NT2/D1 (cell line): Measurements from ENCODE around the gene PDLIM3.
A peak's percentile ranks its signal among the peaks of the same experiment; 100 is the strongest.
"Not testable (repeated sequence)": the region's sequence is repeated elsewhere in the genome, so short reads cannot be mapped to it uniquely, and the experiment has no call there.

Experiments
- DNase-seq: peaks from one replicate; pipeline ENCODE4 v3.0.0-alpha.2; 2011; ENCODE audit warnings: low read depth, low spot score
- H3K27me3 ChIP-seq: 2 replicates; pipeline ENCODE4 v1.6.0; 2011; ENCODE audit warnings: mild to moderate bottlenecking; ENCODE audit not compliant: insufficient read length, insufficient read depth
- H3K36me3 ChIP-seq: 2 replicates; pipeline ENCODE4 v1.6.1; 2011; ENCODE audit warnings: mild to moderate bottlenecking, low read length, mixed read lengths; ENCODE audit not compliant: insufficient read depth, insufficient read length
- H3K4me1 ChIP-seq: 2 replicates; pipeline ENCODE4 v1.5.1; 2011; ENCODE audit not compliant: insufficient read depth, insufficient read length
- H3K4me3 ChIP-seq: 2 replicates; pipeline ENCODE4 v1.5.1; 2011; ENCODE audit warnings: low read depth; ENCODE audit not compliant: insufficient read length
- H3K9ac ChIP-seq: 2 replicates; pipeline ENCODE4 v1.6.0; 2011; ENCODE audit warnings: low read depth; ENCODE audit not compliant: insufficient read length
- H3K9me3 ChIP-seq: 2 replicates; pipeline ENCODE4 v1.5.1; 2011; ENCODE audit warnings: mild to moderate bottlenecking, low read length; ENCODE audit not compliant: insufficient read depth
- SUZ12 ChIP-seq: IDR thresholded peaks from 2 replicates; pipeline ENCODE4 v1.6.1; 2011; ENCODE audit not compliant: insufficient read length, insufficient read depth; ENCODE audit errors: extremely low read depth
- YY1 ChIP-seq: IDR thresholded peaks from 2 replicates; pipeline ENCODE4 v1.6.1; 2011; ENCODE audit not compliant: insufficient read length, insufficient read depth
- ZNF274 ChIP-seq: IDR thresholded peaks from 2 replicates; pipeline ENCODE4 v1.6.1; 2011; ENCODE audit warnings: mild to moderate bottlenecking, low read depth, low read length

Gene PDLIM3

GRCh38 chr4:185538806-185539205, 3.5 kb upstream of the PDLIM3 start:
- no peak for TF ChIP-seq YY1
- no peak for TF ChIP-seq ZNF274
- TF ChIP-seq SUZ12 = no peak
- H3K9ac ChIP-seq = no peak overlapping the region
- no peaks in the 10 kb centered on the region for H3K9me3 ChIP-seq
- no peaks in the 10 kb centered on the region for H3K36me3 ChIP-seq
- no peak overlapping the region for H3K4me3 ChIP-seq
- H3K4me1 ChIP-seq = no peaks in the 10 kb centered on the region
- H3K27me3 ChIP-seq = peaks cover 13% of the 10 kb centered on the region
- DNase-seq = no peak

GRCh38 chr4:185536411-185536709, 1.1 kb upstream of the PDLIM3 start:
- H3K27me3 ChIP-seq = peaks cover 14% of the 10 kb centered on the region
- H3K4me3 ChIP-seq = no peak overlapping the region
- DNase-seq = no peak
- H3K36me3 ChIP-seq = no peaks in the 10 kb centered on the region
- TF ChIP-seq SUZ12 (no peak), ZNF274 (no peak), YY1 (no peak)
- no peaks in the 10 kb centered on the region for H3K9me3 ChIP-seq
- H3K9ac ChIP-seq = no peak overlapping the region
- no peaks in the 10 kb centered on the region for H3K4me1 ChIP-seq

GRCh38 chr4:185535612-185536410, 504 bp upstream of the PDLIM3 start:
- Histone ChIP-seq H3K4me1 (no peaks in the 10 kb centered on the region), H3K9ac (peak overlapping the region; percentile 36), H3K4me3 (peak overlapping the region; percentile 27), H3K27me3 (peaks cover 14% of the 10 kb centered on the region), H3K36me3 (no peaks in the 10 kb centered on the region), H3K9me3 (no peaks in the 10 kb centered on the region)
- no peak for DNase-seq
- no peak for TF ChIP-seq ZNF274

GRCh38 chr4:185534511-185534865, 819 bp downstream of the PDLIM3 start:
- H3K4me3 ChIP-seq = peak overlapping the region; percentile 60
- H3K4me1 ChIP-seq = no peaks in the 10 kb centered on the region
- DNase-seq = peak; percentile 3
- H3K9me3 ChIP-seq = no peaks in the 10 kb centered on the region
- no peaks in the 10 kb centered on the region for H3K36me3 ChIP-seq
- no peak for TF ChIP-seq ZNF274
- no peak for TF ChIP-seq SUZ12
- TF ChIP-seq YY1 = no peak
- H3K27me3 ChIP-seq = peaks cover 14% of the 10 kb centered on the region
- H3K9ac ChIP-seq = peak overlapping the region; percentile 77

GRCh38 chr4:185532795-185533324, 2.4 kb downstream of the PDLIM3 start:
- no peak for DNase-seq
- Histone ChIP-seq H3K9me3 (no peaks in the 10 kb centered on the region), H3K27me3 (peaks cover 14% of the 10 kb centered on the region), H3K36me3 (no peaks in the 10 kb centered on the region), H3K9ac (no peak overlapping the region), H3K4me1 (no peaks in the 10 kb centered on the region), H3K4me3 (no peak overlapping the region)
- TF ChIP-seq SUZ12 (no peak), ZNF274 (no peak), YY1 (no peak)

GRCh38 chr4:185532293-185532692, 3.0 kb downstream of the PDLIM3 start:
- no peak overlapping the region for H3K9ac ChIP-seq
- no peak for DNase-seq
- TF ChIP-seq YY1 = no peak
- TF ChIP-seq ZNF274 = no peak
- no peak for TF ChIP-seq SUZ12
- H3K4me1 ChIP-seq = no peaks in the 10 kb centered on the region
- no peak overlapping the region for H3K4me3 ChIP-seq
- H3K27me3 ChIP-seq = peaks cover 14% of the 10 kb centered on the region
- H3K9me3 ChIP-seq = no peaks in the 10 kb centered on the region
- H3K36me3 ChIP-seq = no peaks in the 10 kb centered on the region

GRCh38 chr4:185531654-185532053, 3.7 kb downstream of the PDLIM3 start:
- DNase-seq, H3K9ac ChIP-seq, H3K36me3 ChIP-seq, H3K4me1 ChIP-seq, H3K4me3 ChIP-seq, H3K9me3 ChIP-seq: not testable (repeated sequence)
- peaks cover 14% of the 10 kb centered on the region for H3K27me3 ChIP-seq
